PC-3 (cell line): ENCODE results near the gene NTM.

Experiments used
- EZH2 ChIP-seq: fragments of 300-600 bp; sonication (generic); IDR thresholded peaks from one replicate; pipeline ENCODE4 v1.6.1; 2017; ENCODE audit warnings: antibody characterized with exemption, mild to moderate bottlenecking, low read length; ENCODE audit not compliant: unreplicated experiment
- TF ChIP-seq, protein P1 (sequence below): fragments of 300-600 bp; sonication (generic); conservative IDR thresholded peaks from 2 replicates; pipeline ENCODE4 v1.5.1; 2017; ENCODE audit warnings: antibody characterized with exemption, low read depth, mild to moderate bottlenecking, low read length

DNA sequence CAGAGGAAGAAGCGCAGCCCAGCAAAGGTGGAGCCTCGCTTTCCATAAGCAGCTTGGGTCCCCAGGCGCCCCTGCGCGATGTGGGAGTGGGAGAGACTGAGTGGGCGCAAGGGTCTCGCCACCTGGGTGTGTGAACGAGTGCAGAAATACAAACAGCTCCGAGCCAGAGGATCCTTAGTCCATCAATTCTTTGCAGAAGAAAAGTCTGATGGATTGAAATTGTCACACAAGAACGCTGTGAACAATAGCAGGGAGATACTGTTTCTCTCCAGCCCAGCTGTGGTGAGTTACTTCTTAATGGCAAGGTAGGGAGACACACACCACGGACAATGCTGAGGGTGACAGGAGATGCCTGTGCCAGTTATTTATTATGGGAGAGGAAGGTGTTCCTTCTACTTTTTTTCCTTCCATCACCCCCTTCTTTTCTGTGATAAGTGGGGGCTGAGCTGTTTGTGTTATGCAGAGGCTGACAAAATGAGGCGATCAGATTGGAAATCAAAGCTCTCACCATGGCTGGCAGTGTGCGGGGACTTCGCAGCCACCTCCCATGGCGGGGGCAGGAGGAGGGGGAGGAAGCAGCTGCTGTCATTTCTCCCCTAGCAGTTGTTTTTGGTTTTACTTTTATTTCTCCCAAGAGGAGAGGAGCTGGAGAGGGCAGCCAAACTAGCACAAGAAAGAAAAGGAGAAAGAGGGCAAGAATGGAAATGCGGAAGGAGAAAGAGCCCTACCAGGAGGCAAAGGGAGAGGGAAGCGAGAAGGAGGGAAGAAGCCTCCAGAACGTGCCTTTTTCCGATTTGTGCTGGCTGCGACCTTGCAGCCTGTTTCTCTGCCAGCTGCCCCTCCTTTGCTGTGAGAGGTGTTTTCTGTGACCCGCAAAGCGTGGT is 755.8 kb downstream of the NTM start:
- TF ChIP-seq, protein P1, sequence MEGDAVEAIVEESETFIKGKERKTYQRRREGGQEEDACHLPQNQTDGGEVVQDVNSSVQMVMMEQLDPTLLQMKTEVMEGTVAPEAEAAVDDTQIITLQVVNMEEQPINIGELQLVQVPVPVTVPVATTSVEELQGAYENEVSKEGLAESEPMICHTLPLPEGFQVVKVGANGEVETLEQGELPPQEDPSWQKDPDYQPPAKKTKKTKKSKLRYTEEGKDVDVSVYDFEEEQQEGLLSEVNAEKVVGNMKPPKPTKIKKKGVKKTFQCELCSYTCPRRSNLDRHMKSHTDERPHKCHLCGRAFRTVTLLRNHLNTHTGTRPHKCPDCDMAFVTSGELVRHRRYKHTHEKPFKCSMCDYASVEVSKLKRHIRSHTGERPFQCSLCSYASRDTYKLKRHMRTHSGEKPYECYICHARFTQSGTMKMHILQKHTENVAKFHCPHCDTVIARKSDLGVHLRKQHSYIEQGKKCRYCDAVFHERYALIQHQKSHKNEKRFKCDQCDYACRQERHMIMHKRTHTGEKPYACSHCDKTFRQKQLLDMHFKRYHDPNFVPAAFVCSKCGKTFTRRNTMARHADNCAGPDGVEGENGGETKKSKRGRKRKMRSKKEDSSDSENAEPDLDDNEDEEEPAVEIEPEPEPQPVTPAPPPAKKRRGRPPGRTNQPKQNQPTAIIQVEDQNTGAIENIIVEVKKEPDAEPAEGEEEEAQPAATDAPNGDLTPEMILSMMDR = no peak
- no peak for TF ChIP-seq EZH2
